HCT116 (cell line): Measurements from ENCODE around the gene ATP6V1G1. TPM values are rescaled to one million over a fixed set of nuclear protein-coding genes. Genes with fewer than 3 reads are reported as not detected.

ENCODE experiments used
- ATAC-seq: fragments of 200-7000 bp; cut with Tn5 transposase; 2 replicates; pipeline ENCODE4 v1.9.1; 2020; ENCODE audit warnings: mild to moderate bottlenecking, moderate library complexity
- BruUV-seq: library from RNA; stranded (reverse); fragments of 400-500 nt; replicated peaks from 2 replicates; lab custom pipeline; 2021; lab: Mats Ljungman, UMichigan
- CTCF ChIA-PET: fragments of 300-600 bp; sonication (Branson Sonifier 250); formaldehyde crosslinking; loops from one replicate; lab custom pipeline; 2021; ENCODE audit warnings: antibody characterized with exemption; lab: Charles Lee
- POLR2A ChIA-PET: fragments of 300-600, 350-600 bp; sonication (Branson Sonifier 250); formaldehyde crosslinking; loops from one replicate; lab custom pipeline; 2021; ENCODE audit warnings: antibody characterized with exemption; lab: Charles Lee
- RAD21 ChIA-PET, 2 experiments: fragments of 300-600 bp; sonication (Branson Sonifier 250); formaldehyde crosslinking; loops; one replicate each; lab custom pipeline; 2023; ENCODE audit warnings: low total read pairs in 2 of 2; ENCODE audit not compliant: uncharacterized antibody in 2 of 2, unreplicated experiment in 2 of 2, low non-redundant PET in 1 of 2; lab: Charles Lee
- DNase-seq: peaks from one replicate; pipeline ENCODE4 v3.0.0-alpha.2; 2010; ENCODE audit warnings: low read depth, low spot score
- H2AFZ ChIP-seq: fragments of 200-600 bp; shearing (Covaris generic), sonication (generic); 2 replicates; pipeline ENCODE4 v1.6.1; 2017; ENCODE audit warnings: low read depth, mixed run types, mixed read lengths, antibody characterized with exemption, low read length; ENCODE audit not compliant: poor library complexity, severe bottlenecking
- H3K27ac ChIP-seq: 2 replicates; pipeline ENCODE4 v1.5.1; 2012; ENCODE audit warnings: low read depth, low read length
- H3K27me3 ChIP-seq: fragments of 200-600 bp; sonication (generic); 2 replicates; pipeline ENCODE4 v1.6.1; 2016; ENCODE audit warnings: mixed run types, low read length, mixed read lengths; ENCODE audit not compliant: insufficient read depth
- H3K36me3 ChIP-seq, 2 experiments: fragments of 200-500 bp in 1 of 2; fragments of 200-600 bp in 1 of 2; sonication (Bioruptor generic) in 1 of 2; sonication (generic) in 1 of 2; 2 replicates each; pipeline versions ENCODE4 v1.5.1 to v1.6.1; 2014 to 2016; ENCODE audit warnings: low read length in 2 of 2, inconsistent platforms in 1 of 2, mixed read lengths in 1 of 2, mixed run types in 1 of 2; ENCODE audit not compliant: insufficient read depth in 2 of 2, control insufficient read depth in 1 of 2
- H3K4me1 ChIP-seq, 2 experiments: fragments of 200-600 bp in 1 of 2; sonication (generic) in 1 of 2; 2 replicates each; pipeline versions ENCODE4 v1.5.1 to v1.6.1; 2012 to 2017; ENCODE audit warnings: low read length in 2 of 2, inconsistent platforms in 1 of 2, mild to moderate bottlenecking in 1 of 2, mixed read lengths in 1 of 2, mixed run types in 1 of 2, moderate library complexity in 1 of 2; ENCODE audit not compliant: insufficient read depth in 2 of 2, control insufficient read depth in 1 of 2
- H3K4me2 ChIP-seq: fragments of 200-600 bp; sonication (generic); 2 replicates; pipeline ENCODE4 v1.6.1; 2017; ENCODE audit warnings: mixed run types, low read length, mixed read lengths
- H3K4me3 ChIP-seq, 2 experiments: fragments of 200-600 bp in 1 of 2; sonication (generic) in 1 of 2; replicated peaks in 1 of 2; 2 replicates each; pipeline ENCODE4 v1.5.1; 2011 to 2016; ENCODE audit warnings: low read length in 2 of 2, control low read depth in 1 of 2, low read depth in 1 of 2, mild to moderate bottlenecking in 1 of 2, mixed read lengths in 1 of 2, mixed run types in 1 of 2
- H3K79me2 ChIP-seq: fragments of 200-600 bp; sonication (generic); 2 replicates; pipeline ENCODE4 v1.6.1; 2017; ENCODE audit warnings: mild to moderate bottlenecking, mixed run types, low read length, moderate library complexity, mixed read lengths; ENCODE audit not compliant: insufficient read depth
- H3K9ac ChIP-seq: fragments of 200-600 bp; sonication (generic); 2 replicates; pipeline ENCODE4 v1.6.1; 2016; ENCODE audit warnings: low read length, mixed read lengths
- H3K9me2 ChIP-seq: fragments of 200-600 bp; sonication (generic), shearing (Covaris generic); 2 replicates; pipeline ENCODE4 v1.6.1; 2017; ENCODE audit warnings: mixed run types, mild to moderate bottlenecking, moderate library complexity; ENCODE audit not compliant: insufficient read depth
- H3K9me3 ChIP-seq, 2 experiments: fragments of 200-500 bp in 1 of 2; fragments of 200-600 bp in 1 of 2; sonication (Bioruptor generic) in 1 of 2; sonication (generic) in 1 of 2; 2 replicates each; pipeline ENCODE4 v1.6.1; 2014 to 2017; ENCODE audit warnings: low read length in 2 of 2, mixed read lengths in 2 of 2, inconsistent platforms in 1 of 2, low read depth in 1 of 2, mild to moderate bottlenecking in 1 of 2, mixed run types in 1 of 2, moderate library complexity in 1 of 2; ENCODE audit not compliant: control insufficient read depth in 1 of 2, insufficient read depth in 1 of 2
- H4K20me1 ChIP-seq: fragments of 200-600 bp; sonication (generic), shearing (Covaris generic); 2 replicates; pipeline ENCODE4 v1.6.1; 2017; ENCODE audit warnings: mixed run types, mild to moderate bottlenecking, moderate library complexity; ENCODE audit not compliant: insufficient read depth
- CBX3 ChIP-seq: IDR thresholded peaks from 2 replicates; pipeline ENCODE4 v1.6.1; 2012; ENCODE audit warnings: low read depth
- ELF1 ChIP-seq: IDR thresholded peaks from 2 replicates; pipeline ENCODE4 v1.6.1; 2012; ENCODE audit warnings: low read depth, borderline replicate concordance
- EZH2 ChIP-seq: fragments of 200-600 bp; sonication (generic); IDR thresholded peaks from 2 replicates; pipeline ENCODE4 v1.6.1; 2017; ENCODE audit warnings: antibody characterized with exemption, mixed run types
- EZH2phosphoT487 ChIP-seq: fragments of 200-600 bp; IDR thresholded peaks from 2 replicates; pipeline ENCODE4 v1.6.1; 2018; ENCODE audit warnings: antibody characterized with exemption, borderline replicate concordance
- FOSL1 ChIP-seq: IDR thresholded peaks from 2 replicates; pipeline ENCODE4 v1.6.1; 2012; ENCODE audit warnings: low read depth
- MAX ChIP-seq: IDR thresholded peaks from 2 replicates; pipeline ENCODE4 v1.6.1; 2012
- POLR2AphosphoS5 ChIP-seq: IDR thresholded peaks from 2 replicates; pipeline ENCODE4 v1.6.1; 2011; ENCODE audit warnings: mild to moderate bottlenecking, low read depth, low read length, moderate library complexity
- RAD21 ChIP-seq: IDR thresholded peaks from 2 replicates; pipeline ENCODE4 v1.6.1; 2012; ENCODE audit warnings: low read depth, mild to moderate bottlenecking
- SIN3A ChIP-seq: IDR thresholded peaks from 2 replicates; pipeline ENCODE4 v1.6.1; 2012; ENCODE audit warnings: low read depth
- SRF ChIP-seq: IDR thresholded peaks from 2 replicates; pipeline ENCODE4 v1.6.1; 2012; ENCODE audit warnings: low read depth
- YY1 ChIP-seq: IDR thresholded peaks from 2 replicates; pipeline ENCODE4 v1.6.1; 2011; ENCODE audit warnings: low read length, low read depth, moderate library complexity, mild to moderate bottlenecking; ENCODE audit not compliant: insufficient replicate concordance; ENCODE audit errors: extremely low read depth
- ZFX ChIP-seq: fragments of 450-650 bp; IDR thresholded peaks from 2 replicates; pipeline ENCODE4 v1.6.1; 2017
- intact Hi-C: fragments of 100-400 bp; cut with micrococcal nuclease; formaldehyde crosslinking; loops from 2 replicates; pipeline ENCODE4 v1.10.0; 2022
- total RNA-seq: library from RNA; stranded (reverse); gene quantifications from one replicate; pipeline ENCODE4 v1.2.1, GENCODE V29; 2021; ENCODE audit not compliant: unreplicated experiment

ATP6V1G1 gene
- total RNA-seq, 1 experiment from 2014 or later, result 72.3 TPM

- Histone ChIP-seq H4K20me1 (no peaks in the 10 kb centered on the region), H3K4me3 (no peak overlapping the region), H3K4me2 (no peak overlapping the region), H3K4me1 (peaks cover under 1 to 9% of the 10 kb centered on the region in 2 experiments; a peak in 3 of 4 replicates), H3K9me3 (no peaks in the 10 kb centered on the region), H2AFZ (no peak overlapping the region), H3K36me3 (no peaks in the 10 kb centered on the region), H3K27me3 (no peaks in the 10 kb centered on the region), H3K9ac (no peak overlapping the region)
- CTCF ChIA-PET, result interaction anchor here (1.1 kb wide), 1 partner anchor 45 kb away, joined by 3 read pairs; no protein-coding TSS in a partner anchor
- ATAC-seq, result no peak
- RAD21 ChIA-PET, result no interaction called here
- POLR2A ChIA-PET, result no interaction called here
- no TSS peak for BruUV-seq
- TF ChIP-seq YY1, result no peak
- TF ChIP-seq MAX, result no peak
- TF ChIP-seq ZFX, result no peak
- no peak for TF ChIP-seq POLR2AphosphoS5
- no peak for TF ChIP-seq EZH2phosphoT487
- TF ChIP-seq FOSL1, result no peak
- no peak for TF ChIP-seq ELF1
- TF ChIP-seq EZH2, result no peak
- no peak for TF ChIP-seq RAD21
- no peak for TF ChIP-seq CBX3
- no peak for TF ChIP-seq SRF
- TF ChIP-seq SIN3A, result no peak
- TF ChIP-seq, all 23 proteins: peak for 0
- H3K79me2 ChIP-seq, result peaks cover 10% of the 10 kb centered on the region
- intact Hi-C loops, result no loop called here
- H3K9me2 ChIP-seq, result no peaks in the 10 kb centered on the region
- no peak for DNase-seq
- H3K27ac ChIP-seq, result no peak overlapping the region
These were observed 4.0 kb upstream of the ATP6V1G1 start for GRCh38 chr9:114583371-114584155.
